Activated CD8-positive, alpha-beta memory T cell treated with anti-CD3 and anti-CD28 coated beads, Interleukin-2, amount 50 U/mL, for 48 hours (primary cell): ENCODE results near the gene THAP12.
"Not testable (repeated sequence)": the region's sequence is repeated elsewhere in the genome, so short reads cannot be mapped to it uniquely, and the experiment has no call there.

Experiments used
- DNase-seq: peaks from one replicate; pipeline ENCODE4 v3.0.0-alpha.2; 2020

The THAP12 gene

DNA sequence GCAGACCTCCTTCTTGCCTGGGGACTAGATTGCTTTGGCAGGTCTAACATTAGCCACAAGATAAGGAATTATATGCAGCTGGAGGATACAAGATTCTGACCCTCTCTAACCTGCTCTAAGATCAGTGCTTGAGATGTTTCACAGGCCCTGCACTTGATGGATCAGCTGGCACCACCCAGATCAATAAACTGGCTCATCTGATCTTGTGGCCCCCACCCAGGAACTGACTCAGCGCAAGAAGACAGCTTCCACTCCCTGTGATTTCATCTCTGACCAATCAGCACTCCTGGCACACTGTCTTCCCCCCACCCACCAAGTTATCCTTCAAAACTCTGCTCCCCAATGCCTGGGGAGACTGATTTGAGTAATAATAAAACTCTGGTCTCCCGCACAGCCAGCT is 57.6 kb downstream of the THAP12 start:
- DNase-seq: not testable (repeated sequence)

GRCh38 chr11:76322942-76323341 is 58.0 kb downstream of the THAP12 start:
- DNase-seq: no peak

GRCh38 chr11:76322540-76322939 is 58.4 kb downstream of the THAP12 start:
- no peak for DNase-seq

DNA sequence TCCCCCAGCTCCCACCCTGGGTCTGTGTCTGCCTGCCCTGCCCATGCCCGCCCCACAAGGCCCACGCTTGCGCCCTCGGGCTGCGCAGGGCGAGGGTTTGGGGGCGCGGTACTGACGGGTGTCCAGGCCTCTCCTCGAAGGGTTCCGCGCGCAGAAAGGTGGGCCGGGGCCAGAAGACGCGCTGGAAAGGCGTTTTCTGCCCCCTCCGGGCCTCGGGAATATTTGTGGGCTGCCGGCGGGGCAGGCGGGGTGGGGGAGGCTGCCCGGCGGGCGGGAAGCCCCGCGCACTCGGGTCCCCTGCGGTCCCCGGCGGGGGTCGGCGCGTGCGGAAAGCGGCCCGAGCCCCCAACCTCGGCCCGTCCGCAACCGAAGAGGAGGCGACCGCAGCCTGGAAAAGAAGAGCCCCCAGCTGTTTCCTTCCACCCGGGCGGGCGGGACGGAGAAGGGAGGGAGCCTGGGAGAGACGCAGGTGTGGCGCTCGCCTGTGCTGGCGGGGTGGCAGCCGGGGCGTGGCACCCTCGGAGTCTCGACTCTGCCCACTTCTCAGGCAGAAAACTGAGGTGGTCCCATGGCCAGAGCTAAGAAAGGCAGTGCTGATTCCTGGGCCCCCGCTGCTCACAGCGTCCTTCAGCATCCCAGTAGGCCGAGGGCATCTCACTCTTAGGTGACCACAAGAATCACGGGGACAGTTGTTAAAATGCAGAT is 59.0 kb downstream of the THAP12 start:
- no peak for DNase-seq

- DNase-seq: no peak
Observed at GRCh38 chr11:76321340-76321739, 59.6 kb downstream of the THAP12 start.

DNA sequence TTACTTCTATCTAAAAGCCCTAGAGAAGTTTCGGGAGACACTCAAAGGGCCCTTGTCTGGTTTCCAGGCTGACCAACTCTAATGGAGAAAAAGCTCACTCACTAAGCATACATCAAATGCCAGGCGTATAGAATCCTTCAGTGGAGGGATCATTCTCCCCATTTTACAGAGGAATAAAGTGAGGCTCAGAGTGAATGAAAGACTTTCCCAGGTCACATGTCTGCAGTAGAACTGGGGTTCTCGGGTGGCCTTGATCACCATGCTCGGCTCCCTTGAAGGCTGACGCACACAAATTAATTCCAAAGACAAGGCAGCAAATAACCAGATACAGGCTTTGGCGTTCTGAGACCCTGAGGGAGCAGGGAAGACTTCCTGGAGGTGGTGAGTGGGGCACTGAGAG is 60.0 kb downstream of the THAP12 start:
- no peak for DNase-seq

- DNase-seq: not testable (repeated sequence)
Observed at GRCh38 chr11:76319798-76320197, 61.1 kb downstream of the THAP12 start.

GRCh38 chr11:76318744-76319384 is 62.1 kb downstream of the THAP12 start:
- peak; percentile 95 for DNase-seq

DNA sequence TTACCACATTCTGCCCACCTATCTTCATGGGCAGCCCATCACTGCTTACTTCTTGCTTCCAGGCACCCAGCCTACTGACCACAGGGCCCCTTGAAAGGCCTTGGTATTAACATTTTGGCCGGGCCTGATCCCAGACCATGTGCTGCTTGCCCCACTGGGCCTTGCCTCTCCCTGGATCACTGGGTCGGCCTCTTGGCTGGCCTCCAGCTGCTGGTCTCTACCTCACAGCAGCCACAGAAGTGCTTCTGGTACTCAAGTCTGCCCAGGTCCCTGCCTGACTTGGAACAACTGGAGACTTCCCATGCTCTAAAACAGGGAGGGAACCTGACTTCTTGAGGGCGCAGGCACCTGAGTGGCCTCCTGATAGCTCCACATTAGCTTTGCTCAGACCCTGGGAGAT is 63.6 kb downstream of the THAP12 start:
- DNase-seq: no peak

- DNase-seq: no peak
Observed at GRCh38 chr11:76316726-76317125, 64.2 kb downstream of the THAP12 start.

DNA sequence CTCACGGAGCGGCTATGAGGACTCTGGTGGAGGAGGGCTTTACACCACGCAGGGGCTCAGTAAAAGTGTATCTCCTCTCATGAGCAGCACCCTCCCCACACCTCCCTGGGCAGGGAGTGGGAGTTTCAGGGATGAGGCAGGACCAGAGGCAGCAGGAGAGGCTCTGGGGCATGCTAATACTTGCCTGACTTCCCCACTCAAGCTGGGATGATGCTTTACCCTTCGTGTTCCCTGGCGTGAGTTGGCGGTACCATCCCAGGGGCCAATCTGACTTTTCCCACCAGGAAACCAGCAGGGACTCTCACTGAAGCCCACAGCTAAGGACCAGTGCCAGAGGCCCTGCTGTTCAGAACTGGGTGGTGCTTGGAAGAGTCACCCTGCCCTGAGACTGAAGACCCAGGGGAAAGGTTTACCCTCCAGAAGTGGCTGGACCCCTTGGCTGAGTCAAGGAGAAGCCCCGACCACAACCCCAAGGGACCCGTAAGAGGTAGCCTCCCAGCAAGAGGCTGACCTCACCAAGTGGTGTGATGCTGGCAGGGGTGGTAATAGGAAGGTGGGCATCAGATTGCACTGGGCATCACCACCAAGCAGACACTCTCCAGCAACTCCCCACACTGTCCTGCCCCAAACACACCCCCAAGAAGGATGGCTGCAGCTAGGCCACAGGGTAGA is 65.6 kb downstream of the THAP12 start:
- DNase-seq: no peak

DNA sequence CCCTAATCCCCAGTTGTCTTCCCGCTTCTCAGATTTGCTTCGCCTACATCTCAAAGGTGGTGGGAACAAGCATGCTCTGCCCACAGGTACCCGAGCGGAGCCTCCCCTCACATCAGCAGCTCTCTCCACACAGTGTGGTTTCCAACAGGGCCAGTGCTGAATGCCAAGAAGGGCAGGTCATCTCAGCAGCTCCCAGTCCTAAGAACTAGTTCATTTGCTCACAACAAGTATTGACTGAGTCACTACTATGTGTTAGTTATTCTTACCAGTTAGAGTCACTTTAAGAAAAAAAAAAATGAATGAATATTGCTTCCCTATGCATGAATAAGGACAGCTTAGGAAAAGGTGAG is 66.2 kb downstream of the THAP12 start:
- DNase-seq: no peak

- DNase-seq: no peak
Observed at GRCh38 chr11:76313913-76314740, 66.8 kb downstream of the THAP12 start.

- DNase-seq: no peak
Observed at GRCh38 chr11:76313271-76313670, 67.7 kb downstream of the THAP12 start.

DNA sequence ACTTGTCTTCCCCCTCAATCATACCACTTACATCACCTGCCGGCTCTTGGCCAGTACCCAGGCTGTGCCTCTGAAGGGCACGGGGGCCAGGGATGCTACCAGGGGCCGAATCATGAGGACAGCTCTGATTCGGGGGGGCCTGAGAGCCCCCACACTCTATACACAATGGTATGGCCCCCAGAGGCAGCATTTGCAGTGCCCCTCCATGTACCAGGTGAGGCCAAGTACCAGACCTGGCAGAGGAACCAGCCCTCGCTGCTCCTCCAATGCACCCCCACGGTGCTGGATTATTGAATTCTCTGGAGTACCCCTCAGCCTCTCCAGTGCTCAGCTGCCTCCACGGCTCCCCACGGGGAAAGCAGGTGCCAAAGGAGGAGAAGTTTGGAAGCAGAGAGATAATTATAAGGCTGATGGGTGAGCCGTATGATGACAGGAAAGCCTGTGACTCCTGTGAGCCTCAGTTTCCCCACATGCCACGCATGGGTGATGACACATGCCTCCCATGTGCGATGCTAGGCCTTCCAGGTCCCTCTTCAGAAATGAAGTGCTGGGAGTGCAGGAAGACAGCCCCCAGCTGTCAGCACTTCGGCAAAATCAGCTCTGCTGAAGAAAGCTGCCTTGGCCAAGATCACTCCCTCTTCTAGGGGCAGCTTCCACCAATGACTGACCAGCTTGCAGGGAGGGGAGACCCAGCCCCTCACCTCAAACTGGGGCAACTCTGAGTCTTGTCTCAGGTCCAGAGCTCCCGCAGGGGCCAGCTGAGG is 69.9 kb downstream of the THAP12 start:
- no peak for DNase-seq

GRCh38 chr11:76307978-76308747 is 72.8 kb downstream of the THAP12 start:
- DNase-seq: no peak

DNA sequence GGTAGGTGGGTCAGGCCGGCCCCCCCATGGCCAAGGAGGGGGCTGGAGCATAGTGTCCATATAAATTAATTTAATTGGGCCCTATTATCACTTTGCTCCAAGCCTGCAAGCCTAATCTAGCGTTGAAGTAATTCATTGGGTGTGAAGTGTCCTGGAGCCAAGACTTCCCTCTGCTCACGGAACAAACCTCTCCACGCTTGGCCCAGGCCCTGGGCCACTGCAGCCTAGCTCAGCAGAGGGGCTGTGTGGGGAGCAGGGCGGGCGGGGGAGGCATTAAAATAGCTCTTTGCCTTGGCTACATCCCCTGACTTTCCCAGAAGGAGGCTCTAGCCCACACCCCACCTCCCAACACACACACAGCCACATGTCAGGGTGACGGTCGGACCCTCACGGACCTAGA is 73.5 kb downstream of the THAP12 start:
- no peak for DNase-seq

GRCh38 chr11:76303399-76303798 is 77.5 kb downstream of the THAP12 start:
- DNase-seq: no peak

- DNase-seq: no peak
Observed at GRCh38 chr11:76302996-76303395, 77.9 kb downstream of the THAP12 start.
